Smooth muscle cell (in vitro differentiated cells): ENCODE results near the gene NKTR. TPM values are rescaled to one million over a fixed set of nuclear protein-coding genes. Genes with fewer than 3 reads are reported as not detected.

ENCODE experiments used
- DNase-seq: peaks from one replicate; lab custom pipeline; 2025; ENCODE audit not compliant: unreplicated experiment; lab: John Stamatoyannopoulos, UW
- H2AFZ ChIP-seq: fragments of 200-600 bp; sonication (generic); 2 replicates; pipeline ENCODE4 v1.6.0; 2016; ENCODE audit warnings: antibody characterized with exemption, low read depth, mild to moderate bottlenecking
- H3F3A ChIP-seq: fragments of 200-600 bp; sonication (generic); 2 replicates; pipeline ENCODE4 v1.6.0; 2017; ENCODE audit warnings: antibody characterized with exemption, low read depth
- H3K27ac ChIP-seq: fragments of 200-600 bp; sonication (generic); 2 replicates; pipeline ENCODE4 v1.5.1; 2016; ENCODE audit warnings: low read depth, mild to moderate bottlenecking
- H3K27me3 ChIP-seq: fragments of 200-600 bp; sonication (generic); 2 replicates; pipeline ENCODE4 v1.6.1; 2016; ENCODE audit warnings: low read depth, mild to moderate bottlenecking
- H3K36me3 ChIP-seq: fragments of 200-600 bp; sonication (generic); 2 replicates; pipeline ENCODE4 v1.5.1; 2016; ENCODE audit warnings: low read depth
- H3K4me1 ChIP-seq: fragments of 200-600 bp; sonication (generic); 2 replicates; pipeline ENCODE4 v1.5.1; 2016; ENCODE audit warnings: low read depth
- H3K4me2 ChIP-seq: fragments of 200-600 bp; sonication (generic); 2 replicates; pipeline ENCODE4 v1.6.0; 2016; ENCODE audit warnings: mild to moderate bottlenecking
- H3K4me3 ChIP-seq: fragments of 200-600 bp; sonication (generic); 2 replicates; pipeline ENCODE4 v1.5.1; 2016; ENCODE audit warnings: mild to moderate bottlenecking
- H3K79me2 ChIP-seq: fragments of 200-600 bp; sonication (generic); 2 replicates; pipeline ENCODE4 v1.6.0; 2016; ENCODE audit warnings: low read depth, mild to moderate bottlenecking
- H3K9ac ChIP-seq: fragments of 200-600 bp; sonication (generic); 2 replicates; pipeline ENCODE4 v1.6.0; 2016; ENCODE audit warnings: low read depth
- H3K9me3 ChIP-seq: fragments of 200-600 bp; sonication (generic); replicated peaks from 2 replicates; pipeline ENCODE4 v1.5.1; 2016; ENCODE audit warnings: low read depth
- H4K20me1 ChIP-seq: fragments of 200-600 bp; sonication (generic); 2 replicates; pipeline ENCODE4 v1.6.0; 2016; ENCODE audit warnings: low read depth
- WGBS: methylation state at CpG from one replicate; pipeline ENCODE4 v1.1.7; 2016; ENCODE audit warnings: low lambda C conversion rate; 5-methylcytosine and 5-hydroxymethylcytosine counted together
- polyA plus RNA-seq: library from polyadenylated mRNA; unstranded; fragments of >200 nt; fragmentation: Nextera tagmentation; extraction: Ambion mirVana; gene quantifications from 2 replicates; pipeline ENCODE4 v1.2.1, GENCODE V29; 2016
- total RNA-seq: library from RNA; depleted of rRNA; stranded (reverse); fragments of >200 nt; gene quantifications from 2 replicates; pipeline ENCODE4 v1.2.3, GENCODE V29; 2014
- TF ChIP-seq, protein P1 (sequence below): fragments of 200-600 bp; sonication (generic); IDR thresholded peaks from 2 replicates; pipeline ENCODE4 v1.5.1; 2017; ENCODE audit warnings: borderline replicate concordance, mild to moderate bottlenecking, antibody characterized with exemption; ENCODE audit not compliant: insufficient read depth, poor library complexity, severe bottlenecking

The NKTR gene
- total and polyA plus RNA-seq, 2 experiments from 2014 or later, result 37.1 to 91.3 TPM

- H3F3A ChIP-seq, result no peaks in the 10 kb centered on the region
- H3K36me3 ChIP-seq, result no peaks in the 10 kb centered on the region
- no peak overlapping the region for H2AFZ ChIP-seq
- peaks cover 100% of the 10 kb centered on the region for H3K79me2 ChIP-seq
- no peak for DNase-seq
- H3K27ac ChIP-seq, result peak overlapping the region; percentile 2
- 94% methylated on average over 3 of the region's 3 CpGs for WGBS
- H3K4me3 ChIP-seq, result no peak overlapping the region
- no peak overlapping the region for H3K4me2 ChIP-seq
- TF ChIP-seq, protein P1, sequence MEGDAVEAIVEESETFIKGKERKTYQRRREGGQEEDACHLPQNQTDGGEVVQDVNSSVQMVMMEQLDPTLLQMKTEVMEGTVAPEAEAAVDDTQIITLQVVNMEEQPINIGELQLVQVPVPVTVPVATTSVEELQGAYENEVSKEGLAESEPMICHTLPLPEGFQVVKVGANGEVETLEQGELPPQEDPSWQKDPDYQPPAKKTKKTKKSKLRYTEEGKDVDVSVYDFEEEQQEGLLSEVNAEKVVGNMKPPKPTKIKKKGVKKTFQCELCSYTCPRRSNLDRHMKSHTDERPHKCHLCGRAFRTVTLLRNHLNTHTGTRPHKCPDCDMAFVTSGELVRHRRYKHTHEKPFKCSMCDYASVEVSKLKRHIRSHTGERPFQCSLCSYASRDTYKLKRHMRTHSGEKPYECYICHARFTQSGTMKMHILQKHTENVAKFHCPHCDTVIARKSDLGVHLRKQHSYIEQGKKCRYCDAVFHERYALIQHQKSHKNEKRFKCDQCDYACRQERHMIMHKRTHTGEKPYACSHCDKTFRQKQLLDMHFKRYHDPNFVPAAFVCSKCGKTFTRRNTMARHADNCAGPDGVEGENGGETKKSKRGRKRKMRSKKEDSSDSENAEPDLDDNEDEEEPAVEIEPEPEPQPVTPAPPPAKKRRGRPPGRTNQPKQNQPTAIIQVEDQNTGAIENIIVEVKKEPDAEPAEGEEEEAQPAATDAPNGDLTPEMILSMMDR, result no peak
- H3K9me3 ChIP-seq, result no peaks in the 10 kb centered on the region
- no peaks in the 10 kb centered on the region for H3K4me1 ChIP-seq
- no peaks in the 10 kb centered on the region for H3K27me3 ChIP-seq
- no peak overlapping the region for H3K9ac ChIP-seq
- H4K20me1 ChIP-seq, result peaks cover 98% of the 10 kb centered on the region
Measured at GRCh38 chr3:42612928-42613327, 12.4 kb downstream of the NKTR start.

GRCh38 chr3:42613462-42613861 is 13.0 kb downstream of the NKTR start:
- Histone ChIP-seq H3K36me3 (no peaks in the 10 kb centered on the region), H3K4me1 (no peaks in the 10 kb centered on the region), H3F3A (no peaks in the 10 kb centered on the region), H3K4me3 (no peak overlapping the region), H3K79me2 (peaks cover 95% of the 10 kb centered on the region), H3K9ac (no peak overlapping the region), H3K4me2 (no peak overlapping the region), H3K27me3 (no peaks in the 10 kb centered on the region), H3K9me3 (no peaks in the 10 kb centered on the region), H4K20me1 (peaks cover 97% of the 10 kb centered on the region), H2AFZ (no peak overlapping the region), H3K27ac (no peak overlapping the region)
- no peak for DNase-seq
- 96% methylated on average over 2 of the region's 2 CpGs for WGBS
- TF ChIP-seq, protein P1, result peak; percentile 39

- Histone ChIP-seq H3K4me2 (no peak overlapping the region), H3K4me1 (no peaks in the 10 kb centered on the region), H3F3A (peaks cover 4% of the 10 kb centered on the region), H3K27me3 (no peaks in the 10 kb centered on the region), H3K79me2 (peaks cover 20% of the 10 kb centered on the region), H3K9ac (no peak overlapping the region), H2AFZ (no peak overlapping the region), H4K20me1 (peaks cover 56% of the 10 kb centered on the region), H3K4me3 (no peak overlapping the region), H3K27ac (peak overlapping the region; percentile 18), H3K36me3 (peaks cover 28% of the 10 kb centered on the region), H3K9me3 (no peaks in the 10 kb centered on the region)
- TF ChIP-seq, protein P1, result no peak
- WGBS, result 90% methylated on average over 2 of the region's 2 CpGs
- DNase-seq, result no peak
Measured at GRCh38 chr3:42631620-42632019, 31.1 kb downstream of the NKTR start.

GRCh38 chr3:42632146-42632545 is 31.7 kb downstream of the NKTR start:
- Histone ChIP-seq H3K79me2 (peaks cover 18% of the 10 kb centered on the region), H3K36me3 (peaks cover 26% of the 10 kb centered on the region), H3K9ac (no peak overlapping the region), H3K4me3 (no peak overlapping the region), H3K4me1 (no peaks in the 10 kb centered on the region), H3K4me2 (no peak overlapping the region), H3K9me3 (no peaks in the 10 kb centered on the region), H4K20me1 (peaks cover 58% of the 10 kb centered on the region), H3K27me3 (no peaks in the 10 kb centered on the region), H3K27ac (peak overlapping the region; percentile 18), H2AFZ (no peak overlapping the region), H3F3A (peaks cover 4% of the 10 kb centered on the region)
- TF ChIP-seq, protein P1, result no peak
- DNase-seq, result no peak
- WGBS, result 50% methylated on average over 1 of the region's 1 CpG
